ENCODE data around the gene GPS1.

DNA sequence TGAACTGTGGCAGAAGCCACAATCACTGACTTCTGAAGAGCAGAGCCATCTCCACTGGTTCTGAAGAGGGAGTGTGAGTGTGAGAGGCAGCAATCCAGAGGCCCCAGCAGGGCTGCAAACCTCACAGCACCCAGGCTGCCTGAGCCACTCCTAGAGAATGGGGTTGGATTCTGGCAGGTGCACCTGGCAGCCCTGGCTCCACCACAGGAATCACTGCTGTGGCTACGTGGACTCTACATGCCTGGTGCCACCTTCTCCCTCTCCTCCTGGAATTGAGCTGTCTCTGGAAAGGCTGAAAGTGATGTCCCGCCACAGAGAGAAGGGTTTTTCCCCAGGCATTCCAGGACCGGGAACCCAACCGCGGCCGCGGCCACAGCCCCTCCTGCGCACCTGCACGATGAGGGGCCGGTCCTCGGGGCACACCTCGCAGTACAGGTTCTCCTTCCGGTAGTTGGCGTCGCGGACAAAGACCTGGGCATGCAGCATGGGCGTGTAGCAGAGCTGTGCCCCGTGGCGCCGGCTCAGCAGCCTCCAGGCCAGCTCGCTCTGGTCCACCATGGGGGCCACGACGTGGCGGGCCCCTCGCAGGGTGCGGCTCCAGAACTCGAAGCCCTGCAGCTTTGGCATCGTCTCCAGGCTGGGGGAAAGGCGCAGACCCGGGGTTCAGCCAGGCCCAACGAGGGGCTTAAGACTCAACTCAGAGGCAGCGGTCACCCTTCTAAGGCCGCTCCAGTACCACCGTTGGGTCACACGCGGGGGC lies 12.9 kb downstream of the GPS1 start:
- no peak for TF ChIP-seq CTCF (IDR thresholded peaks at IDR 0.05)
- no peak for TF ChIP-seq POLR2A (IDR thresholded peaks at IDR 0.05)

Measured in uterus (tissue), 2 donors.